ENCODE results near the gene SCNM1. TPM values are rescaled to one million over a fixed set of nuclear protein-coding genes. Genes with fewer than 3 reads are reported as not detected.

Gene SCNM1
- polyA plus RNA-seq, 1 donor from 2014 or later: 106 TPM

DNA sequence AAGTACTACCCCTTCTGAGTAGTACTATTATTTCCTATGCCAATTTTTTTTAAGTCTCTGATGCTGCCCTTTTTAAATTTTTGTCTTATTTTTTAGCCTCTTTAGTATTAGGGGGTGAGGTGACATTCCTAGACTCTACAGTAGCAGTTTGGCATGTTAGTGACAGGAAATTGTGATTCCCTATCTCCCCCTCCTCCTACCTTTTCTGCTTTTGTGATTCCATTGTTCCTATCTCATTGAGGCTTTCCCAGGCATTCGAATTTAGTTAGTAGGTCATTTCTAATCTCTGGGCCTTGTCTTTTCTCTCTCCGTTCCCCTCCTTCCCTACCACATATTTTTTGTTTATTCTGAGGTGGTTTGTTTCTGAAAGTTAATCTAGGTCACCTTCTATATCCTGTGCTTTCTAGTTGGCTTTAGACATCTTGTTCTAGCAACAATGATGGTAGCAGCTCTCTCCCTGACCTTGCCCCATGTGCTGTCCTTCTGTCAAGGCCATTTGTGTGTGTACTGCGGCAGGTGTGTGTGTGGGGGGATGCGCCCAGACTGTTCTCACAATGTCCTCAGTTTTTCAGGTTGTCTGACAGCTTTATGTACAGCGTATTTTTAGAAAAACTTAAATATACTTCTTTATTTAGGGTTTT is 41.1 kb upstream of the SCNM1 start:
- Histone ChIP-seq H3K27ac (ENCODE audit: low read length) (no peak overlapping the region), H3F3A (ENCODE audit: insufficient read depth, low read length, poor library complexity, severe bottlenecking) (no peaks in the 10 kb centered on the region), H4K20me1 (ENCODE audit: insufficient read depth) (no peaks in the 10 kb centered on the region), H3K9me3 (ENCODE audit: low read length) (no peaks in the 10 kb centered on the region), H3K9me2 (ENCODE audit: insufficient read depth, low read length) (no peaks in the 10 kb centered on the region), H2AFZ (ENCODE audit: low read depth, low read length) (no peak overlapping the region), H3K27me3 (ENCODE audit: insufficient read depth, low read depth, low read length) (no peaks in the 10 kb centered on the region), H3K4me3 (ENCODE audit: low read length) (no peak overlapping the region), H3K9ac (ENCODE audit: low read length) (no peak overlapping the region), H3K36me3 (ENCODE audit: insufficient read depth, low read length) (no peaks in the 10 kb centered on the region), H3K79me2 (replicated peaks; ENCODE audit: insufficient read depth, low read length) (no peaks in the 10 kb centered on the region), H3K4me2 (ENCODE audit: low read length) (no peak overlapping the region)
- TF ChIP-seq EZH2 (IDR thresholded peaks at IDR 0.05; ENCODE audit: borderline replicate concordance, insufficient read depth, low read length, poor library complexity, severe bottlenecking) (no peak), POLR2AphosphoS5 (IDR thresholded peaks at IDR 0.05) (no peak), MXI1 (conservative IDR thresholded peaks at IDR 0.05; ENCODE audit: poor library complexity, severe bottlenecking) (no peak), EP300 (conservative IDR thresholded peaks at IDR 0.05; ENCODE audit: poor library complexity, severe bottlenecking) (no peak), TAF1 (IDR thresholded peaks at IDR 0.05; ENCODE audit: low read depth) (no peak), SMC3 (conservative IDR thresholded peaks at IDR 0.05; ENCODE audit: poor library complexity) (no peak), RAD21 (conservative IDR thresholded peaks at IDR 0.05) (no peak)
- TF ChIP-seq, protein P1, sequence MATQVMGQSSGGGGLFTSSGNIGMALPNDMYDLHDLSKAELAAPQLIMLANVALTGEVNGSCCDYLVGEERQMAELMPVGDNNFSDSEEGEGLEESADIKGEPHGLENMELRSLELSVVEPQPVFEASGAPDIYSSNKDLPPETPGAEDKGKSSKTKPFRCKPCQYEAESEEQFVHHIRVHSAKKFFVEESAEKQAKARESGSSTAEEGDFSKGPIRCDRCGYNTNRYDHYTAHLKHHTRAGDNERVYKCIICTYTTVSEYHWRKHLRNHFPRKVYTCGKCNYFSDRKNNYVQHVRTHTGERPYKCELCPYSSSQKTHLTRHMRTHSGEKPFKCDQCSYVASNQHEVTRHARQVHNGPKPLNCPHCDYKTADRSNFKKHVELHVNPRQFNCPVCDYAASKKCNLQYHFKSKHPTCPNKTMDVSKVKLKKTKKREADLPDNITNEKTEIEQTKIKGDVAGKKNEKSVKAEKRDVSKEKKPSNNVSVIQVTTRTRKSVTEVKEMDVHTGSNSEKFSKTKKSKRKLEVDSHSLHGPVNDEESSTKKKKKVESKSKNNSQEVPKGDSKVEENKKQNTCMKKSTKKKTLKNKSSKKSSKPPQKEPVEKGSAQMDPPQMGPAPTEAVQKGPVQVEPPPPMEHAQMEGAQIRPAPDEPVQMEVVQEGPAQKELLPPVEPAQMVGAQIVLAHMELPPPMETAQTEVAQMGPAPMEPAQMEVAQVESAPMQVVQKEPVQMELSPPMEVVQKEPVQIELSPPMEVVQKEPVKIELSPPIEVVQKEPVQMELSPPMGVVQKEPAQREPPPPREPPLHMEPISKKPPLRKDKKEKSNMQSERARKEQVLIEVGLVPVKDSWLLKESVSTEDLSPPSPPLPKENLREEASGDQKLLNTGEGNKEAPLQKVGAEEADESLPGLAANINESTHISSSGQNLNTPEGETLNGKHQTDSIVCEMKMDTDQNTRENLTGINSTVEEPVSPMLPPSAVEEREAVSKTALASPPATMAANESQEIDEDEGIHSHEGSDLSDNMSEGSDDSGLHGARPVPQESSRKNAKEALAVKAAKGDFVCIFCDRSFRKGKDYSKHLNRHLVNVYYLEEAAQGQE (IDR thresholded peaks at IDR 0.05; ENCODE audit: borderline replicate concordance): no peak
- TF ChIP-seq, protein P2, sequence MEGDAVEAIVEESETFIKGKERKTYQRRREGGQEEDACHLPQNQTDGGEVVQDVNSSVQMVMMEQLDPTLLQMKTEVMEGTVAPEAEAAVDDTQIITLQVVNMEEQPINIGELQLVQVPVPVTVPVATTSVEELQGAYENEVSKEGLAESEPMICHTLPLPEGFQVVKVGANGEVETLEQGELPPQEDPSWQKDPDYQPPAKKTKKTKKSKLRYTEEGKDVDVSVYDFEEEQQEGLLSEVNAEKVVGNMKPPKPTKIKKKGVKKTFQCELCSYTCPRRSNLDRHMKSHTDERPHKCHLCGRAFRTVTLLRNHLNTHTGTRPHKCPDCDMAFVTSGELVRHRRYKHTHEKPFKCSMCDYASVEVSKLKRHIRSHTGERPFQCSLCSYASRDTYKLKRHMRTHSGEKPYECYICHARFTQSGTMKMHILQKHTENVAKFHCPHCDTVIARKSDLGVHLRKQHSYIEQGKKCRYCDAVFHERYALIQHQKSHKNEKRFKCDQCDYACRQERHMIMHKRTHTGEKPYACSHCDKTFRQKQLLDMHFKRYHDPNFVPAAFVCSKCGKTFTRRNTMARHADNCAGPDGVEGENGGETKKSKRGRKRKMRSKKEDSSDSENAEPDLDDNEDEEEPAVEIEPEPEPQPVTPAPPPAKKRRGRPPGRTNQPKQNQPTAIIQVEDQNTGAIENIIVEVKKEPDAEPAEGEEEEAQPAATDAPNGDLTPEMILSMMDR (IDR thresholded peaks at IDR 0.05; ENCODE audit: poor library complexity, severe bottlenecking): no peak

DNA sequence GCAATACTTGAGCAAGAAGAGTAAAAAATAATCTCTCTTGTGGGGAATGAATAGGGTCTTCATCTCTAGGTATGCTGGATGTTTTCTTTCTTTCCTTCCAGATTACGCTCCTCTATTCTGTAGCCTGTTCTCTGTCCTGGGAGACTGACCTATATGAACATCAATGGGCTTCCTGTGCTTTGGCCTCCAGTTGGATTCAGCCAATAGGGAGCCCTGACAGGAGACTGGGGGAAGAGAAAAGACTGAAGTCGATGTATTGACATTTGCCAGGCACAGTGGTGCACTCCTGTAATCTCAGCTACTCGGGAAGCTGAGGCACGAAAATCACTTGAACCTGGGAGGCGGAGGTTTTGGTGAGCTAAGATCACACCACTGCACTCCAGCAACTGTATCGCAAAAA is 37.1 kb upstream of the SCNM1 start:
- Histone ChIP-seq H3K9me3 (ENCODE audit: low read length) (no peaks in the 10 kb centered on the region), H4K20me1 (ENCODE audit: insufficient read depth) (no peaks in the 10 kb centered on the region), H3K4me2 (ENCODE audit: low read length) (no peak overlapping the region), H3K27me3 (ENCODE audit: insufficient read depth, low read depth, low read length) (no peaks in the 10 kb centered on the region), H3K4me3 (ENCODE audit: low read length) (no peak overlapping the region), H3K27ac (ENCODE audit: low read length) (no peak overlapping the region), H3K9ac (ENCODE audit: low read length) (no peak overlapping the region), H3K79me2 (replicated peaks; ENCODE audit: insufficient read depth, low read length) (no peaks in the 10 kb centered on the region), H3F3A (ENCODE audit: insufficient read depth, low read length, poor library complexity, severe bottlenecking) (no peaks in the 10 kb centered on the region), H3K9me2 (ENCODE audit: insufficient read depth, low read length) (no peaks in the 10 kb centered on the region), H2AFZ (ENCODE audit: low read depth, low read length) (no peak overlapping the region), H3K36me3 (ENCODE audit: insufficient read depth, low read length) (no peaks in the 10 kb centered on the region)
- TF ChIP-seq EZH2 (IDR thresholded peaks at IDR 0.05; ENCODE audit: borderline replicate concordance, insufficient read depth, low read length, poor library complexity, severe bottlenecking): no peak
- TF ChIP-seq MXI1 (conservative IDR thresholded peaks at IDR 0.05; ENCODE audit: poor library complexity, severe bottlenecking): no peak
- TF ChIP-seq TAF1 (IDR thresholded peaks at IDR 0.05; ENCODE audit: low read depth): no peak
- TF ChIP-seq POLR2AphosphoS5 (IDR thresholded peaks at IDR 0.05): no peak
- TF ChIP-seq EP300 (conservative IDR thresholded peaks at IDR 0.05; ENCODE audit: poor library complexity, severe bottlenecking): no peak
- TF ChIP-seq RAD21 (conservative IDR thresholded peaks at IDR 0.05): no peak
- TF ChIP-seq SMC3 (conservative IDR thresholded peaks at IDR 0.05; ENCODE audit: poor library complexity): no peak
- TF ChIP-seq, protein P1 (IDR thresholded peaks at IDR 0.05; ENCODE audit: borderline replicate concordance): no peak
- TF ChIP-seq, protein P2 (IDR thresholded peaks at IDR 0.05; ENCODE audit: poor library complexity, severe bottlenecking): no peak

Data from neural cell (in vitro differentiated cells).